Neural progenitor cell (in vitro differentiated cells): ENCODE measurements around the gene METTL1.

Experiments used
- CTCF ChIP-seq: fragments of 200-600 bp; sonication (generic); IDR thresholded peaks from 2 replicates; pipeline ENCODE4 v1.5.1; 2017; ENCODE audit warnings: antibody characterized with exemption, mild to moderate bottlenecking
- EZH2 ChIP-seq: fragments of 200-600 bp; sonication (generic); IDR thresholded peaks from 2 replicates; pipeline ENCODE4 v1.6.1; 2017; ENCODE audit warnings: antibody characterized with exemption, mild to moderate bottlenecking, moderate library complexity

- TF ChIP-seq CTCF (no peak), EZH2 (no peak)
Measured at GRCh38 chr12:57800965-57801364, 29.1 kb upstream of the METTL1 start.
